ENCODE measurements around the gene BMERB1.
"Not testable (repeated sequence)": the region's sequence is repeated elsewhere in the genome, so short reads cannot be mapped to it uniquely, and the experiment has no call there.

The BMERB1 gene

DNA sequence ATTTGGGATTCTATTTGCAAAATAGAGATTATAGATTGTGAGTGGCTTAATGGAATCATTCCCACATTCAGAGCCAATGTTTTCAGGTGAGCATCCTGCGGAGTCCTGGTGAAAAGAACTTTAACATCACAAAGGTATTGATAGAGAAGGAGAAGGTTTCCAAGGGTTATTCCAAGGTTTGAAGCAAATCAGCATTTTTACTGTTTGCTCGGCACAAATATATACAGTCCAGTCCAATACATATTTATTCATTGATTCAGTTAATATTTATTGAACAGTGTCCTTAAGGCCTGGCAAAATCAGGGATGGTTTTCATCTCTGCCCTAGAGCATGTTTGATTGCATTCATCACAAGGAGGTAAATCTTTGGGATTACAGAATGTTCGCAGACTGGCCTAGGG, 32.4 kb upstream of the BMERB1 start:
- H3K4me3 ChIP-seq (ENCODE audit: low read depth, low read length), result no peak overlapping the region
- no peak for DNase-seq (ENCODE audit: low read depth)
- TF ChIP-seq, protein P1, sequence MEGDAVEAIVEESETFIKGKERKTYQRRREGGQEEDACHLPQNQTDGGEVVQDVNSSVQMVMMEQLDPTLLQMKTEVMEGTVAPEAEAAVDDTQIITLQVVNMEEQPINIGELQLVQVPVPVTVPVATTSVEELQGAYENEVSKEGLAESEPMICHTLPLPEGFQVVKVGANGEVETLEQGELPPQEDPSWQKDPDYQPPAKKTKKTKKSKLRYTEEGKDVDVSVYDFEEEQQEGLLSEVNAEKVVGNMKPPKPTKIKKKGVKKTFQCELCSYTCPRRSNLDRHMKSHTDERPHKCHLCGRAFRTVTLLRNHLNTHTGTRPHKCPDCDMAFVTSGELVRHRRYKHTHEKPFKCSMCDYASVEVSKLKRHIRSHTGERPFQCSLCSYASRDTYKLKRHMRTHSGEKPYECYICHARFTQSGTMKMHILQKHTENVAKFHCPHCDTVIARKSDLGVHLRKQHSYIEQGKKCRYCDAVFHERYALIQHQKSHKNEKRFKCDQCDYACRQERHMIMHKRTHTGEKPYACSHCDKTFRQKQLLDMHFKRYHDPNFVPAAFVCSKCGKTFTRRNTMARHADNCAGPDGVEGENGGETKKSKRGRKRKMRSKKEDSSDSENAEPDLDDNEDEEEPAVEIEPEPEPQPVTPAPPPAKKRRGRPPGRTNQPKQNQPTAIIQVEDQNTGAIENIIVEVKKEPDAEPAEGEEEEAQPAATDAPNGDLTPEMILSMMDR (conservative IDR thresholded peaks at IDR 0.05; ENCODE audit: low read depth, low read length), result no peak

DNA sequence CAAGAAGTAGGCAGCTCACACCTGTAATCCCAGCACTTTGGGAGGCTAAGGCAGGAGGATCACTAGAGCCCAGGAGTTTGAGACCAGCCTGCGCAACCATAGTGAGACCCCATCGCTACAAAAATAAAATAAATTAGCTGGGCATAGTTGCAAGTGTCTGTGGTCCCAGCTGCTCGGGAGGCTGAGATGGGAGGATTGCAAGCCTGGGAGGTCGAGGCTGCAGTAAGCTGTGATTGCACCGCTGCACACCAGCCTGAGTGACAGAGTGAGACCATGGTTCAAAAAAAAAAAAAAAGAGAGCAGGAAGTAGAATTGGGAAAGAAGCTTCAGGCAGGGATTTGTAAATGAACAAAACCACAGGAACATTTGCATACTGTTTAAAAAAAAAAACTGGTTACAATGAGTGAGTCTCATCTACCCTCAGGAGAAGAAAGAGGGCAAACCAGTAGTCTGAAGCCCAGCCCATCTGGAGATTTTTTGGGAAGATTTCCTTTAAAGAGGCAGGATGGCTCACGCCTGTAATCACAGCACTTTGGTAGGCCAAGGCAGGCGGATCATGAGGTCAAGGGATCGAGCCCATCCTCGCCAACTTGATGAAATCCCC, 30.9 kb upstream of the BMERB1 start:
- TF ChIP-seq, protein P1 (conservative IDR thresholded peaks at IDR 0.05; ENCODE audit: low read depth, low read length), result no peak
- peak; percentile 27 for DNase-seq (ENCODE audit: low read depth)
- H3K4me3 ChIP-seq (ENCODE audit: low read depth, low read length), result no peak overlapping the region

DNA sequence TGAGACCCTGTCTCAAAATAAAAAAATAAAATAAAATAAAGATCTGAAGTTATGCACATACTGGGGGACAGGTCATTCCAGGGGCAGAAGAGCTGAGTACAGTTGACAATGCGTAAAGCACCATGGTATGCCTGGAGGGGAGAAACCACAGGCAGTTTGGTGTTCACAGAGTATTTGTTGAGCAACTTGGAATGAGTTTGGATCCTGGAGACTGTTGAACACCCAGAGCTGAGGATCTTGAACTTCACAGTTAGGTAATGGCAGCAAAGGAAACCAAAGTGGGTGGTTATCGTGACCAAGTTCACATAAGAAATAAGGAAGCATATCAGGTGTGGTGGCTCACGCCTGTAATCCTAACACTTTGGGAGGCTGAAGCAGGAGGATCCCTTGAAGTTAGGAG, 30.3 kb upstream of the BMERB1 start:
- peak; percentile 30 for DNase-seq (ENCODE audit: low read depth)
- not testable (repeated sequence) for H3K4me3 ChIP-seq (ENCODE audit: low read depth, low read length)

DNA sequence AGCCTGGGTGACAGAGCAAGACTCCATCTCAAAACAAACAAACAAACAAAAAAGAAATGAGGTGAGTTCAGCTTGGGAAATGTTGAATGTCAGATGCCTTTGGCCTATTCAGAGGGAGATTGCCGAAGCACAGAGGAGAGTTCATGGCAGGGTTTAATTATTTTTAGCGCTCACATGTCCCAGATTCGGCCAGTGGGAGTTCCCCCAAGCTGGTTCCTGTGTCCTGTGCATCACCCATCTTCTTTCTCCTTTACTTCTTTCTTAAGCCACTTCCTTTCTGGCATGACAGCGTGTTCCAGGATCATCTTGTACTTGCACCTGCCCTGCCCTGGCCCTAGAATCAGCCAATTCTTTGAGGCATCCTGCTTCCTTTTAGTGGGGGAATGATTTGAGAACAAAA, 29.6 kb upstream of the BMERB1 start:
- H3K4me3 ChIP-seq (ENCODE audit: low read depth, low read length), result no peak overlapping the region
- peak; percentile 36 for DNase-seq (ENCODE audit: low read depth)
- TF ChIP-seq, protein P1 (conservative IDR thresholded peaks at IDR 0.05; ENCODE audit: low read depth, low read length), result no peak

DNA sequence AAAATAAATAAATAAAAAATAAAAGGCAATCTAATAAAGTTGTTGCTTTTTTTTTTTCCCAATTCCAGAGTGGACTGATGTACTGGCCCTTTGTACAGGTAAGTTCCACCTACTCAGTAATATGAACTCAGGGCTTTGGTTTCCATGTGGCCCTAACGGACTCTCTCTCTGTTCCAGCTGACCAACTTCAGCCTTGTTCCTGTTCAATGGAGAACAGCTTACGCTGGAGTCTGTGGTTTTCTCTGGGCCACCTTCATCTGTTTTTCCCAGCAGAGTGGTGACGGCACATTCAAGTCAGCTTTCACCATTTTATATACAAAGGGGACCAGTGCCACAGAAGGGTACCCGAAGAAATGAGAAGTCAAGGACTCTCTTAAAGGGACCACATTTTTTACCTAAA, 26.6 kb upstream of the BMERB1 start:
- not testable (repeated sequence) for DNase-seq (ENCODE audit: low read depth); H3K4me3 ChIP-seq (ENCODE audit: low read depth, low read length)

DNA sequence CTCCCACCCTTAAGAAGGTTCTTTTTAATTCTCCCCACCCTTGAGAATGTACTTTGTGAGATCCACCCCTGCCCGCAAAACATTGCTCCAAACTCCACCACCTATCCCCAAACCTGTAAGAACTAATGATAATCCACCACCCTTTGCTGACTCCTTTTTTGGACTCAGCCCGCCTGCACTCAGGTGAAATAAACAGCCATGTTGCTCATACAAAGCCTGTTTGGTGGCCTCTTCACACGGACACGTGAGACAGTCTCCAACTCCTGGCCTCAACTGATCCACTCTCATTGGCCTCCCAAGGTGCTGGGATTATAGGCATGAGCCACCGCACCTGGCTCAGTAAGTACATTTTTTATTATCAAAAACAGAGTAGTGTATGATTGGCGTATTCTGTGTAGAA, 24.9 kb upstream of the BMERB1 start:
- H3K4me3 ChIP-seq (ENCODE audit: low read depth, low read length); DNase-seq (ENCODE audit: low read depth): not testable (repeated sequence)

DNA sequence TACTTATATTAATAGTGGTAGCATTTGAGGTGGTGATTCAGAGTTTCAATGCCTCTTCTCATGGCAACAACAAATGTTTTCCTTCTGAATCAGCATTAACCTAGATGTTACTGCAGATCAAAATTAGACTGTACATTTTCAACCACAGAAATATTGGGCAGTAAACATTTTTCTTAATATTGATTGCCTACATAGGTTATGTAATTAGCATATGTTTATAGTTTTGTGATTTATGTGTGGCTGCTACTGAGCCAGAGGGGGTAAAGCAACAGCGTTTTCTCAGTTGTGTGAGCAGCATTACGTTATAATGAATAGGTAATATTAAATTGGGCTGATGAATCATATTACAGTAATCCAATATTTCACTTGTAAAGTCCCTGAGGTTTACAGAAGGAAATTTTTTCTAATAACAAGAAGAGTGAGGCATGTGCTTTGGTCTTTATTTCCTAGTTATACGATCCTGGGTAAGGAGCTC, 18.8 kb upstream of the BMERB1 start:
- peak; percentile 45 for DNase-seq (ENCODE audit: low read depth)
- TF ChIP-seq, protein P1 (conservative IDR thresholded peaks at IDR 0.05; ENCODE audit: low read depth, low read length), result no peak

DNA sequence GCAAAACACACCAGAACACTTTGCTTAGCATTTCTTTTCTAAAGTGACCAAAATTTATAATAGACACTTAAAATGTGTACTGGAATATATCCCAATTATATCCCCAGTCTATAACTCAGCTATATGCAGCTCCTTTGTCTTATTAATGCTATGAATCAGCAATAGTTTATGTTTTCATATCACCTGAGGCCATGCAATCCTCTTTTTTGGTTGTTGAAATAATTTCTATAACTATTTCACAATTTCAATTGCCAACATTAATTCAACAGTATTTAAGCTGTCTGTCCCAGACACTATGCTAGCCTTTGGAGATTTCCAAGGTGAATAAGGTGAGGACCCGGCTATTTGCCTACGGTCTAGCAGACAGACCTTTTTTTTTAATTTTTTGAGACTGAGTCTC, 17.2 kb upstream of the BMERB1 start:
- no peak overlapping the region for H3K4me3 ChIP-seq (ENCODE audit: low read depth, low read length)
- DNase-seq (ENCODE audit: low read depth), result no peak
- TF ChIP-seq, protein P1 (conservative IDR thresholded peaks at IDR 0.05; ENCODE audit: low read depth, low read length), result no peak

More for the DNA sequence above, 18.8 kb upstream of the BMERB1 start:
- H3K4me3 ChIP-seq (ENCODE audit: low read depth, low read length), result no peak overlapping the region

DNA sequence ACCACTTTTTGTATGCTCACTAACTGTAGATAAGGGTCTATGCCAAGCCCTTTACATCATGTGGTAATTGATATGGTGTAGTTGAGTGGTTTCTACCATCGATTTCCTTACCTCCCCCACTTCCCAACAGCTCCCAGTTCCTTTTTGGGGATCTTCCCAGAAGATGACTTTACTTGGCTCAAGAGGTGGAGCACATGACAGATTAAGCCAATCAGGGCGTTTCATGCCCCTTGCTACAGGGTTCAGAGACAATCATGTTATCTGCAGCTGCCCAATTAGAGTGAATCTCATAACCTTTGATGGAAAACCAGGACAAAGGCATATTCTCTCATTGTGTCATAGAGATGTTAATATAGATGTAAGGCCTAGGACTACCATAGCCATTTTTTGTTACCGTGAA, 16.2 kb upstream of the BMERB1 start:
- TF ChIP-seq, protein P1 (conservative IDR thresholded peaks at IDR 0.05; ENCODE audit: low read depth, low read length), result no peak
- no peak for DNase-seq (ENCODE audit: low read depth)
- H3K4me3 ChIP-seq (ENCODE audit: low read depth, low read length), result no peak overlapping the region

DNA sequence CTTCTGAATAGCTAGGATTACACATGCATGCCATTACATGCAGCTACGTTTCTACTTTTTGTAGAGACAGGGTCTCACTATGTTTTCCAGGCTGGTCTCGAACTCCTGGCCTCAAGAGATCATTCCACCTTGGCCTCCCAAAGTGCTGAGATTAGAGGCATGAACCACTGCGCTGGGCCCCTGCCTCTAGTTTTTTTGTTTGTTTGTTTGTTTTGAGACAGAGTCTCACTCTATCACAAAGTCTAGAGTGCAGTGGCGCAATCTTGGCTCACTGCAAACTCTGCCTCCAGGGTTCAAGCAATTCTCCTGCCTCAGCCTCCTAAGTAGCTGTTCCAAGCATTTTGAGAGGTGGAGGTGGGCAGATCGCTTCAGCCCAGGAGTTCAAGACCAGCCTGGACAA, 12.7 kb upstream of the BMERB1 start:
- DNase-seq (ENCODE audit: low read depth); H3K4me3 ChIP-seq (ENCODE audit: low read depth, low read length): not testable (repeated sequence)
